Small intestine (tissue), 7 donors: Measurements from ENCODE around the gene IPO13. TPM values are rescaled to one million over a fixed set of nuclear protein-coding genes. Genes with fewer than 3 reads are reported as not detected.

ENCODE experiments used
- DNase-seq, 2 donors: peaks; one replicate each; pipeline versions ENCODE4 v3.0.0 to v3.0.0-alpha.2; 2013
- FAIRE-seq: peaks from 2 replicates; lab custom pipeline; 2012; peaks lifted over from hg19 to GRCh38; lab: Jason Lieb, UNC
- H3K27ac ChIP-seq, 3 donors: one replicate each; pipeline ENCODE4 v1.5.1; 2013; ENCODE audit warnings: low read length in 2 of 3, mild to moderate bottlenecking in 2 of 3, control low read depth in 1 of 3, inconsistent platforms in 1 of 3, low read depth in 1 of 3, moderate library complexity in 1 of 3
- H3K27me3 ChIP-seq, 3 donors: one replicate each; pipeline ENCODE4 v1.6.1; 2013; ENCODE audit warnings: low read length in 3 of 3, inconsistent platforms in 1 of 3; ENCODE audit not compliant: control insufficient read depth in 3 of 3, insufficient read depth in 3 of 3
- H3K36me3 ChIP-seq, 3 donors: one replicate each; pipeline ENCODE4 v1.6.1; 2013; ENCODE audit warnings: low read length in 3 of 3, inconsistent platforms in 1 of 3, low read depth in 1 of 3, mild to moderate bottlenecking in 1 of 3, moderate library complexity in 1 of 3; ENCODE audit not compliant: control insufficient read depth in 3 of 3, insufficient read depth in 2 of 3
- H3K4me1 ChIP-seq, 3 donors: one replicate each; pipeline ENCODE4 v1.6.1; 2013; ENCODE audit warnings: low read length in 2 of 3, inconsistent platforms in 1 of 3, low read depth in 1 of 3, mild to moderate bottlenecking in 1 of 3, moderate library complexity in 1 of 3; ENCODE audit not compliant: control insufficient read depth in 3 of 3, insufficient read depth in 2 of 3
- H3K4me3 ChIP-seq, 3 donors: one replicate each; pipeline ENCODE4 v1.5.1; 2013; ENCODE audit warnings: low read length in 3 of 3, control low read depth in 1 of 3, inconsistent platforms in 1 of 3, low read depth in 1 of 3, mild to moderate bottlenecking in 1 of 3, moderate library complexity in 1 of 3
- H3K9me3 ChIP-seq, 2 donors: one replicate each; pipeline ENCODE4 v1.6.1; 2013; ENCODE audit warnings: low read depth in 1 of 2, low read length in 1 of 2; ENCODE audit not compliant: control insufficient read depth in 2 of 2, insufficient read depth in 1 of 2
- WGBS, 3 donors: extraction: QIAGEN DNeasy Blood & Tissue Kit; methylation state at CpG; one replicate each; pipeline ENCODE4 v1.1.7; 2013; 5-methylcytosine and 5-hydroxymethylcytosine counted together
- polyA plus RNA-seq, 4 donors: library from polyadenylated mRNA; stranded (reverse) in 3 of 4; unstranded in 1 of 4; fragments of 200-250 nt in 3 of 4; fragments of 120-200 nt in 1 of 4; gene quantifications; one replicate each; pipeline versions ENCODE4 v1.2.1 to v1.2.3, GENCODE V29; 2013
- donor health status: healthy with polysubstance abuse.
- donor health status: control.
- donor health status: control.
- donor health status: Bipolar disorder and iron deficiency.
- donor health status: healthy.

Gene IPO13
- polyA plus RNA-seq, 4 donors: 14.2 to 24.8 (median 20.1) TPM

GRCh38 chr1:44016890-44017400 is 70.2 kb downstream of the IPO13 start:
- Histone ChIP-seq H3K36me3 (peaks cover 0 to 3% (median 0%) of the 10 kb centered on the region in 3 donors), H3K27ac (no peak overlapping the region), H3K27me3 (no peaks in the 10 kb centered on the region), H3K4me3 (no peak overlapping the region), H3K4me1 (peaks cover 0 to 22% (median 0%) of the 10 kb centered on the region in 3 donors), H3K9me3 (no peaks in the 10 kb centered on the region)
- DNase-seq (no peak), FAIRE-seq (no peak)
- 89 to 91% (median 90%) methylated on average over 20 of the region's 20 CpGs for WGBS, 3 donors

Other genes with a start within 250 kb of the IPO13 start
- 1 to 10 TPM; 1.1 to 5.4 (median 3.7) TPM for gene ST3GAL3, start 239.4 kb upstream of the IPO13 start, polyA plus RNA-seq
- gene ARTN, start 13.1 kb upstream of the IPO13 start, polyA plus RNA-seq: 1 to 10 TPM in 1 of 4 donors, under 1 TPM in 2, not detected in 1; 0.81 to 1.2 (median 0.83) TPM
- gene DPH2, start 23.1 kb downstream of the IPO13 start, polyA plus RNA-seq: 10 to 100 TPM in 3 of 4 donors, 1 to 10 TPM in 1; 5.8 to 25.2 (median 15.6) TPM
- gene ATP6V0B, start 28.0 kb downstream of the IPO13 start, polyA plus RNA-seq: 100 to 1,000 TPM; 104 to 245 (median 161) TPM
- gene B4GALT2, start 32.3 kb downstream of the IPO13 start, polyA plus RNA-seq: 10 to 100 TPM in 3 of 4 donors, 1 to 10 TPM in 1; 8.9 to 34.6 (median 25.9) TPM
- 10 to 100 TPM in 3 of 4 donors, 1 to 10 TPM in 1; 5.8 to 35.1 (median 24.2) TPM for gene CCDC24, start 44.6 kb downstream of the IPO13 start, polyA plus RNA-seq
- 10 to 100 TPM in 1 of 4 donors, 1 to 10 TPM in 2, under 1 TPM in 1; 0.81 to 15.7 (median 2.0) TPM for gene SLC6A9, start 84.5 kb downstream of the IPO13 start, polyA plus RNA-seq
- gene KLF17, start 171.9 kb downstream of the IPO13 start, polyA plus RNA-seq: under 1 TPM in 1 of 4 donors, not detected in 3; 0.06 TPM
- gene KLF18, start 194.7 kb downstream of the IPO13 start, polyA plus RNA-seq: not detected